Fibroblast of lung (primary cell): ENCODE data around the gene ITPR1. TPM values are rescaled to one million over a fixed set of nuclear protein-coding genes. Genes with fewer than 3 reads are reported as not detected.
A peak's percentile ranks its signal among the peaks of the same experiment; 100 is the strongest.

ENCODE experiments used
- DNase-seq, 2 donors: peaks; one replicate each; pipeline versions ENCODE4 v3.0.0 to v3.0.0-alpha.2; 2010; ENCODE audit warnings: low read depth in 2 of 2
- H2AFZ ChIP-seq: 2 replicates; pipeline ENCODE4 v1.5.1; 2012; ENCODE audit warnings: low read length, control low read depth, inconsistent platforms
- H3K27ac ChIP-seq: 2 replicates; pipeline ENCODE4 v1.5.1; 2011; ENCODE audit warnings: low read length, control low read depth; ENCODE audit not compliant: insufficient read depth
- H3K27me3 ChIP-seq: 2 replicates; pipeline ENCODE4 v1.5.1; 2011; ENCODE audit warnings: mild to moderate bottlenecking, low read length; ENCODE audit not compliant: control insufficient read depth, insufficient read depth
- H3K36me3 ChIP-seq: 2 replicates; pipeline ENCODE4 v1.5.1; 2011; ENCODE audit warnings: low read length; ENCODE audit not compliant: control insufficient read depth, insufficient read depth
- H3K4me1 ChIP-seq: 2 replicates; pipeline ENCODE4 v1.5.1; 2011; ENCODE audit warnings: low read length; ENCODE audit not compliant: control insufficient read depth, insufficient read depth; ENCODE audit errors: extremely low read depth
- H3K4me2 ChIP-seq: 2 replicates; pipeline ENCODE4 v1.5.1; 2011; ENCODE audit warnings: low read length, control low read depth; ENCODE audit not compliant: insufficient read depth; ENCODE audit errors: extremely low read depth
- H3K4me3 ChIP-seq, 4 experiments: fragments of 200-600 bp in 1 of 4; sonication (generic) in 1 of 4; replicated peaks in 1 of 4; 2 replicates each; pipeline ENCODE4 v1.5.1; 2011 to 2016; ENCODE audit warnings: low read length in 4 of 4, low read depth in 3 of 4, mild to moderate bottlenecking in 3 of 4, control low read depth in 2 of 4, inconsistent platforms in 1 of 4, mixed read lengths in 1 of 4; ENCODE audit not compliant: insufficient read depth in 1 of 4; ENCODE audit errors: control extremely low read depth in 1 of 4
- H3K79me2 ChIP-seq: 2 replicates; pipeline ENCODE4 v1.5.1; 2012; ENCODE audit warnings: mild to moderate bottlenecking, low read length, inconsistent platforms; ENCODE audit not compliant: control insufficient read depth, insufficient read depth
- H3K9ac ChIP-seq: 2 replicates; pipeline ENCODE4 v1.5.1; 2011; ENCODE audit warnings: mild to moderate bottlenecking, low read length, control low read depth; ENCODE audit not compliant: insufficient read depth
- H3K9me3 ChIP-seq: 2 replicates; pipeline ENCODE4 v1.5.1; 2012; ENCODE audit warnings: low read depth, low read length; ENCODE audit not compliant: control insufficient read depth, insufficient read depth
- H4K20me1 ChIP-seq: 2 replicates; pipeline ENCODE4 v1.5.1; 2011; ENCODE audit warnings: low read length; ENCODE audit not compliant: control insufficient read depth, insufficient read depth; ENCODE audit errors: extremely low read depth
- CTCF ChIP-seq, 2 donors: IDR thresholded peaks in 1 of 2; conservative IDR thresholded peaks in 1 of 2; 1 replicate in 1 of 2; 2 replicates in 1 of 2; pipeline ENCODE4 v1.5.1; 2011 to 2012; ENCODE audit warnings: low read length in 2 of 2, control low read depth in 1 of 2, inconsistent platforms in 1 of 2, low read depth in 1 of 2, mild to moderate bottlenecking in 1 of 2
- EZH2 ChIP-seq: IDR thresholded peaks from 2 replicates; pipeline ENCODE4 v1.5.1; 2012; ENCODE audit warnings: low read length, control low read depth, mild to moderate bottlenecking; ENCODE audit errors: missing control alignments
- polyA plus RNA-seq, 2 donors: library from polyadenylated mRNA; depleted of rRNA in 1 of 2; stranded (reverse) in 1 of 2; unstranded in 1 of 2; fragments of >200 nt; gene quantifications; 2 replicates each; pipeline ENCODE4 v1.2.1, GENCODE V29; 2011 to 2012; ENCODE audit warnings: missing spikeins in 1 of 2
- total RNA-seq: library from RNA; depleted of rRNA; stranded (reverse); fragments of >200 nt; gene quantifications from 2 replicates; pipeline ENCODE4 v1.2.1, GENCODE V29; 2014

The ITPR1 gene
- total and polyA plus RNA-seq, 2 donors (not counting 1 experiment from before 2014, with no cell fraction given): 19.2 to 87.0 TPM

GRCh38 chr3:4866866-4867265 lies 373.7 kb downstream of the ITPR1 start:
- Histone ChIP-seq H3K4me1 (peaks cover 10% of the 10 kb centered on the region), H3K36me3 (no peaks in the 10 kb centered on the region), H4K20me1 (no peaks in the 10 kb centered on the region), H3K4me3 (no peak overlapping the region), H3K27me3 (no peaks in the 10 kb centered on the region), H3K27ac (peak overlapping the region; percentile 96), H3K9ac (no peak overlapping the region), H3K9me3 (no peaks in the 10 kb centered on the region), H2AFZ (peak overlapping the region; percentile 25), H3K4me2 (peak overlapping the region; percentile 57), H3K79me2 (no peaks in the 10 kb centered on the region)
- TF ChIP-seq EZH2: no peak
- TF ChIP-seq CTCF (conservative IDR thresholded peaks at IDR 0.05 in 1 of 2, IDR thresholded peaks at IDR 0.05 in 1 of 2; ENCODE audit: low read depth in 1 of 2, low read length in 2 of 2): no peak
- peak; percentile 34 to 82 for DNase-seq

DNA sequence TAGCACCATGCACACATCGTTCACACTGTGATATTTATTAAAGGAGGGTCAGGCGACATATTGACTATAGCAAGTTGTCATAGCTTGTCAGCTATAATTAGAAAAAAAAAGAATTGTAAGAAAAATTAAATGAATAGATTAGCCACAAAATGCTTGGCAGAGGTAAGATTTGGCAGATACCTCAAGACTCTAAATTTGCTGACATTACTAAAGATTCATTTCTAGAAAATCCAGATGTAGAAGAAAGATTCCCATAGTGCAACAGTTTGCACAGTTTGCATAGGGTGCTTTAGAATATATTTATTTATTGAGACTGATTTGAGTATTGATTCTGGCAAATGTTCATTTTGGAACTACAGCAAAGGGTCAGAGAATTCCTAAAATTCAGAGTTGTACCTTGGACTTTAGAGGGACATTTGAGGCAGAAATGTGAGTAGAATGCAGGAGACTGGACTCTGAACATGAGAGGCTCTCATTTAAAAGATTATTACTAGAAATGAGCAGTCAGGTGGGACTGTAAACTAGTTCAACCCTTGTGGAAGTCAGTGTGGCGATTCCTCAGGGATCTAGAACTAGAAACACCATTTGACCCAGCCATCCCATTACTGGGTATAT lies 384.1 kb downstream of the ITPR1 start:
- no peaks in the 10 kb centered on the region for H3K79me2 ChIP-seq
- H3K4me3 ChIP-seq: no peak overlapping the region
- TF ChIP-seq CTCF (conservative IDR thresholded peaks at IDR 0.05 in 1 of 2, IDR thresholded peaks at IDR 0.05 in 1 of 2; ENCODE audit: low read depth in 1 of 2, low read length in 2 of 2) (no peak), EZH2 (no peak)
- H2AFZ ChIP-seq: no peak overlapping the region
- H3K36me3 ChIP-seq: no peaks in the 10 kb centered on the region
- H3K4me1 ChIP-seq: no peaks in the 10 kb centered on the region
- no peak for DNase-seq
- H3K27ac ChIP-seq: no peak overlapping the region
- H3K9ac ChIP-seq: no peak overlapping the region
- no peak overlapping the region for H3K4me2 ChIP-seq
- no peaks in the 10 kb centered on the region for H3K27me3 ChIP-seq
- H4K20me1 ChIP-seq: no peaks in the 10 kb centered on the region
- no peaks in the 10 kb centered on the region for H3K9me3 ChIP-seq

GRCh38 chr3:4880850-4881249 lies 387.7 kb downstream of the ITPR1 start:
- Histone ChIP-seq H3K4me1 (no peaks in the 10 kb centered on the region), H2AFZ (no peak overlapping the region), H3K27ac (no peak overlapping the region), H3K4me3 (no peak overlapping the region), H3K4me2 (no peak overlapping the region), H4K20me1 (no peaks in the 10 kb centered on the region), H3K79me2 (no peaks in the 10 kb centered on the region), H3K9ac (no peak overlapping the region), H3K9me3 (no peaks in the 10 kb centered on the region), H3K36me3 (no peaks in the 10 kb centered on the region), H3K27me3 (no peaks in the 10 kb centered on the region)
- DNase-seq: no peak
- no peak for TF ChIP-seq CTCF (conservative IDR thresholded peaks at IDR 0.05 in 1 of 2, IDR thresholded peaks at IDR 0.05 in 1 of 2; ENCODE audit: low read depth in 1 of 2, low read length in 2 of 2)
- TF ChIP-seq EZH2: no peak
